HG02759 (cell line): ENCODE results near the gene ZFYVE19.

Experiments
- ATAC-seq: cut with Tn5 transposase; IDR thresholded peaks from one replicate; pipeline ENCODE4 v1.9.1; 2021; ENCODE audit warnings: mild to moderate bottlenecking, moderate library complexity; ENCODE audit not compliant: unreplicated experiment

Gene ZFYVE19

DNA sequence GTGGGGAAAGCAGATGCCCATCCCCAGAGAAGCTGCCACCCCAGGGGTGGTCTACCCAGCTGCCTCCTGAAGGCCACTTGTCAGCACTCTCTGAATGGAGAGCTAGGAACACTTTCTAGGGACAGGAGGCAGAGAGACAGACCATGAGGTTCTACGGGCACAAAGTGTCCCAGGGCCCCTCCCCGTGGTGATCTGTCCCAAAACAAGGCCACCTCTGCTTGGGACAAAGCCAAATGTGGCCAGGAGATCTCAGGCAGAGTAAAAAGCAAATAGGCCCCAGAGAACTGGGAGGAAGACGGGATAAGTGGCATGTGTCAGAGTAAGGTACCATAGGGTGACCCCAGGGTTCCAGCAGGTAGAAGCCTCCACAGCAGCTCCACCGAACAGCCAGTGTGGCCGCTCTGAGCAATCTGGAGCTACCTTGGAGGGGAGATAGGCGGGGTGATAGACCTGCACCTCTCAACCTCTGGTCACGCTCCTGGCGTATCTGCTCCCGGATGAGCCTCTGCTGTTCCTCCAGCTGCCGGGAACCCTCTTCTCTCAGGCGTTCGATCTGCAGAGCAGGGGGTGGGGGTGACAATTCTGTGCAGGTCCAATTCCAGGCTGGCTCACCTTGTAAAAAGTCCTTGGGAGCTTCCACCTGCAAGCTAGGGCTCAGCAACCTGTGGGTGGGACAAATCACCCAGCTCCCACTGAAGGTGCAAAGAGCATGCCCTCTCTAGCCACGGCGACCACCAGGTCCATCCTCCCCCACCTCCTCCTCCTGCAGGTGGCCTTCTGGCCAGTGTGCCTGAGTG, 31.0 kb upstream of the ZFYVE19 start:
- ATAC-seq = no peak

GRCh38 chr15:40776537-40777141, 30.2 kb upstream of the ZFYVE19 start:
- ATAC-seq = no peak

DNA sequence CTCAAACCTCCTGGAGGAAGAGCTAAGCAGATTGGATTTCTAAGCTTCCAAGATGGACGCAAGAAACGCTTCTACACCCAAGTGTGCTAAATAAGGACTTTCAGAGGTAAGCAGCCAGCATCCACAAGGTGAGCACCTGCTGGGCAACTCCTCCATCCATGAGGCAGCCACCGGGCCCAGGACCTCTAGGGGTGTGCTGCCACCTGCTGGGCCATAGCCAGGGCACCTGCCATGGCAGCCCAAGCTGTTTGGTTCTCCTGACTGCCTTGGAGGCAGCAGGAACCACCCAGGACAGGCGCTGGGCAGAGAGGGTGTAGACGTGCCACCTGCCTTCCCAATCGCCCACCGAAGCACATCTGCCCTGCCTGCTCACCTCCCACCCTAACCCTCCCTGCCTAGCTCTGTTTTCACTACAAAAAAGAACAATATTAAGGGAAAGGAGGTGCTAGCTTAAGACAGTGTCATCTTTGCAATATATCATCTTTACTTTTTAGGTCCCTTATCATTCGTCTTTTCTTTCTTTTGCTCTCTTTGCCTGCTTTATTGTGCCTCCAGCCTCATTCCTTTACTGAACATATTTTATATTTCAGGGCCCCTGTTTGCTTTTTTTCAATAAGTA, 24.2 kb upstream of the ZFYVE19 start:
- ATAC-seq = peak; percentile 80

GRCh38 chr15:40785164-40785563, 21.7 kb upstream of the ZFYVE19 start:
- no peak for ATAC-seq

GRCh38 chr15:40785814-40786213, 21.1 kb upstream of the ZFYVE19 start:
- ATAC-seq = no peak

GRCh38 chr15:40787344-40787841, 19.5 kb upstream of the ZFYVE19 start:
- no peak for ATAC-seq

- ATAC-seq = no peak
Observed at GRCh38 chr15:40787991-40788390, 18.9 kb upstream of the ZFYVE19 start.

GRCh38 chr15:40789119-40789518, 17.8 kb upstream of the ZFYVE19 start:
- no peak for ATAC-seq

DNA sequence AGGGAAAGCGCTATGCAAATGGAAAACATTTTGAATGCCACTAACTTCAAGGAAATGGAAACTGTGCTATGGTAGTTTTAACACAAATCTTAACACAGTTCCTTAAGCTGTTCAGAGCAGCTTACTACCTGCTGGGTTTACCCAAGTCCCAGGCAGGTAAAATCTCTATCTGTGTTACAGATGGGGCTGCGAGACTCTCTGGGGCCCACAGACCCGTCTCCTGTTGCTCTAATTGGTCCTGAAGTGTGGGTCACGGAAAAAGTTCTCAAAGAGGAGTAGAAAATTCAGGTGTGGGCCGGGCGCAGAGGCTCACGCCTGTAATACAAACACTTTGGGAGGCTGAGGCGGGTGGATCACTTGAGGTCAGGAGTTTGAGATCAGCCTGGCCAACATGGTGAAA, 16.9 kb upstream of the ZFYVE19 start:
- ATAC-seq = no peak

GRCh38 chr15:40790718-40791117, 16.2 kb upstream of the ZFYVE19 start:
- ATAC-seq = no peak

DNA sequence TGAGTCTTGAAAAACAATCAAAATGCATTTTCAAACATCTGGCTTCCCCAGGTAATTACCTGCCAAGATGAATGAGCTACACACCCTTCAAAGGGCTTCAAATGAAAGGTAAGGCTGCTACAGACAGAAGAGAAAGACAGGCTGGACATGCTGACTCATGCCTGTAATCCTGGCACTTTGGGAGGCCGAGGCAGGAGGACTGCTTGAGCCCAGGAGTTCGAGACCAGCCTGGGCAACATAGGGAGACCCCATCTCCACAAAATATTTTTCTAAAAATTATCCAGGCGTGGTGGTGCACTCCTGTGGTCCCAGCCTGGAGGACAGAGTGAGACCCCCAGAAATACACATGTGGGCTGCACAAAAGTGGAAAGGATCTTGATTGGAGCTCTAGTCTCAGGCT, 14.5 kb upstream of the ZFYVE19 start:
- ATAC-seq = no peak

DNA sequence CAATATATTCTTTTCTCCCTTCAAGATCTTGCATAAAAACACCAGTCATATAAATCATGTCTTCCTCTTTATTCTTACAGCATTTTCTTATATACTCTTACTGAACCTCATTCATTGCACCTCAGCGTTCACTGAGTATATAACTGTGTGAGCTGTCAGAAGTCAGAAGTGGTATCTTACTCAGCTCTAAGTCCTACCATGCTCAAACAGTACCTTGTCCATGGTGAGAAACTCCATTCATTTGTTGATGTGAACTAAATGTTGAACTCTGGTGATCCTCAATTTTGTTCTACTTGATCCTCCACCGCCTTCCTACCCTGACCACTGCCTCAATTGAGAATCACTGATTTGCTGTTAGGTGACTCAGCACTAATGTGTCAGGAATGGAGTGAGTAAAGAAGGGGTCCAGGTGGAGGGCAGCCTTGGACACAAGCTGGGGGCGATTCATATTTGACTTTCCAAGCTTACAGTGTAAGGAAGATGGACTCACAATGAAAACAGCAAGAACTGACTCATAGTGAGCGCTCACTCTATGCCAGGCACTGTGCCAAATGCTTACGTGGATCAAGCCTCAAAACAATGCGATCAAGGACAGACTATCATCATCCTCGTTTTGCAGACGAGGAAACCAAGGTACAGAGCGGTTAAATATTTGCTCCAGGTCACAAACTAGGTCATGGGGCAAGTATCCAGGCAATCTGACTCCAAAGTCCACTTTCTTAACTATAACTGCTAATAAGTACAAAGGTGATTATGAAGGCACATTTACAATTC, 13.5 kb upstream of the ZFYVE19 start:
- no peak for ATAC-seq

GRCh38 chr15:40796041-40796440, 10.8 kb upstream of the ZFYVE19 start:
- ATAC-seq = no peak

- ATAC-seq = no peak
Observed at GRCh38 chr15:40796512-40796911, 10.4 kb upstream of the ZFYVE19 start.

DNA sequence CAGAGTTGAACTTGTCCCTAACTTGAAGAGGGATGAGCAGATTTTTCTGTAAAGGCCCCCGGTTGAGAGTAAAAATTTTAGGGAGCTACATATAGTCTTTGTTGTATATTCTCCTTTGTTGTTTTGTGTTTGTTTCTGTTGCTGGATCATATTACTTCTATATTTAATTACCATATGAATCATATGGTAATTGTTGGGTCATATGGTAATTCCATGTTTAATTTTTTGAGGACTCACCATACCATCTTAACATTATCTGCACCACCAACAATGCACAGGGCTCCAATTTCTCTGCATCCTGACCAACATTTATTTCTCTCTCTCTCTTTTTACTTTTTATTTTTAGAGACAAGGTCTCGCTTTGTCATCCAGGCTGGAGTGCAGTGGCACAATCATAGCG, 7.4 kb upstream of the ZFYVE19 start:
- ATAC-seq = no peak

- ATAC-seq = no peak
Observed at GRCh38 chr15:40803076-40803475, 3.8 kb upstream of the ZFYVE19 start.

DNA sequence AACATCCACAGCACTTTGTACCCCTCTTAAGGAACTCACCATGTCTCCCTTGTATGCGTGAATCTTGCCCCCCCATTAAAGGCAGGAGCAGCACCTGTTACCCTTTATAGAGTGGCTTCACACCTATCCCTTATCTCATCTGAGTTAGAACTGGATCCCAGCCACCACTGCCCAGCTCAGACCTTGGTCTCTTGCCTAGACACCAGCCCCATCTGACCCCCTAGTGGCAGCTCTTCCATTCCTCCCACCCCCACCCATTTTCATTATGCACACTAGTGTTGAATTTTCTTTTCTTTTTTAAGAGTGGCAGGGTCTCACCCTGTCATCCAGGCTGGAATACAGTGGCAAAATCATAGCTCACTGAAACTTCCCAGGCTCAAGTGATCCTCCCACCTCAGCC, 3.2 kb upstream of the ZFYVE19 start:
- ATAC-seq = no peak

DNA sequence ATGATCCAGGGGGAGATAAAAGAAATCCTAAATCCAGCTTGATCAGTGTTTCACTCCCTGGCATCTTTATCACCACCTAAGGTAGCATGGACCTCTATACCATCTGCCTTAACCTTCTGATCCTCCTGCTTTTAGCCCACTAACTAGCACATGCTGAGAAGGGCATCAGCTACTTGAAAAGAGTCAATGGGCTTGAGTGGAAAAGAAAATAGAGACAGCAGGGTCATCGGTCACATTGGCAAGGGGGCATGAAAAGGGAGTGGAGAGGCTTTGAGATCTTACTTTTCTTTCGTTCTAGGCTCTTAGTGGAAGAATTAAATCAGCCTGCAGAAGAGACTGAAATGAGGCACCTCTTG, 239 bp upstream of the ZFYVE19 start:
- ATAC-seq = no peak

DNA sequence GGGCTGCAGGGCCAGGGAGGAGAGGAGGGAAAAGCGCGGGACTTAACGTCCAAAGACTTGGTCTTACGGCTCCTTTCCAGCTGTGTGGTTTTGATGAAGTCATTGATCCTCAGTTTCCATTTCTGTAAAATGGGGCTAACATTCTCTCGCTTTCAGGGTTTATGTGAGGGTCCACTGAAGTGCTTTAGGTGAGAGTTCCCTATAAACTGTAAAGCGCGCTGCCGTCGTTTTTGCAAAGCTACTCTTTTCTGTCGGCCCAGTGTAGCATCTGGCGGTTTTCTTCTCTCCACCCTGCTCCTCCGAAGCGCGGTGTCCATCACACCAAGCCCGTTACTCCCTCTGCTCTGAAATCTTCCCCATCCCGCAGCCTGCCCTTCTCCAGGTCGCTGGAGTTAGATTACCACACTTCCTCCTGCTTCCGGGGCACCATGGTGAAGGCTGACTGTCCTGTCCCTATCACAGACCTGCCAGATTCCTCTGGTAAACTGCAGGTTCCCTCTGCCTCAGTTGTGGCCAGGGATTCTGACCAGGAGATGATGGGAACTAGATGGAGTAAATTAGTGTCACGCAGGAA, 1.1 kb downstream of the ZFYVE19 start:
- ATAC-seq = no peak

DNA sequence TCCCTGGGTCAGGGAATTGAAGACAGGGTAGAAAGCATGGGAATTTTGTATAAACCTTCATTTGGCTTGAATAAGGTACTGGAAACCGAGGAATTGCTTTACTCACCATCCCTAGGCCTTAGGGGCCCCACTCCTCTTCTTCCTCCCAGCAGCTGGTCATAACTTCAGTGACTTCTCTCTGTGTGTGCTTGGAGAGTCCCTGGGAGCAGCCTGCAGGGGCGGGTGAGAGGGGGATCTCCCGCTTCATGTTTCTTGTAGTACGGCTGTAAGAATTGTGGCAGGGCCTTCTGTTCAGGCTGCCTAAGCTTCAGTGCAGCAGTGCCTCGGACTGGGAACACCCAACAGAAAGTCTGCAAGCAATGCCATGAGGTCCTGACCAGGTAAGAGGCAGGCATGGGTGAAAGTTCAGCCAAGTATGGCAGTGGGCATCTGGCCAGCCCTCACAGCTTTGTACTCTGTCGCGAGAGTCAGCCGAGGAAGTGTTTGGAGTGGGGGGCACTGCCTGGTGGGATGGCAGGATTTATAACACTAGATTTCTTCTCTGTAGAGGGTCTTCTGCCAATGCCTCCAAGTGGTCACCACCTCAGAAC, 2.1 kb downstream of the ZFYVE19 start:
- no peak for ATAC-seq
